RWPE2 (cell line): ENCODE results near the gene LRRK1.

Source experiments
- ATAC-seq: fragments of 200-7000 bp; cut with Tn5 transposase; 3 replicates; pipeline ENCODE4 v1.9.1; 2021; ENCODE audit warnings: low read depth
- DNase-seq: peaks from one replicate; pipeline ENCODE4 v3.0.0-alpha.2; 2020; ENCODE audit warnings: low spot score
- H3K27ac ChIP-seq: fragments of 450-650 bp; 2 replicates; pipeline ENCODE4 v1.5.1; 2017; ENCODE audit warnings: mild to moderate bottlenecking; ENCODE audit not compliant: poor library complexity, severe bottlenecking
- H3K27me3 ChIP-seq: fragments of 250-450 bp; sonication (Bioruptor Pico); 2 replicates; pipeline ENCODE4 v1.5.1; 2021; ENCODE audit warnings: mild to moderate bottlenecking, moderate library complexity; ENCODE audit not compliant: insufficient read depth, poor library complexity, severe bottlenecking
- H3K36me3 ChIP-seq: fragments of 250-450 bp; sonication (Bioruptor Pico); 2 replicates; pipeline ENCODE4 v1.5.1; 2020; ENCODE audit warnings: low read depth, mild to moderate bottlenecking, moderate library complexity
- H3K4me1 ChIP-seq: fragments of 250-450 bp; sonication (Bioruptor Pico); 2 replicates; pipeline ENCODE4 v1.5.1; 2021; ENCODE audit warnings: mild to moderate bottlenecking, moderate library complexity; ENCODE audit not compliant: insufficient read depth, poor library complexity, severe bottlenecking
- H3K4me3 ChIP-seq: fragments of 250-450 bp; sonication (Bioruptor Pico); 2 replicates; pipeline ENCODE4 v1.5.1; 2021; ENCODE audit warnings: mild to moderate bottlenecking, moderate library complexity; ENCODE audit not compliant: severe bottlenecking
- H3K9me3 ChIP-seq: fragments of 250-450 bp; sonication (Bioruptor Pico); 2 replicates; pipeline ENCODE4 v1.5.1; 2021; ENCODE audit warnings: mild to moderate bottlenecking, moderate library complexity; ENCODE audit not compliant: severe bottlenecking
- TF ChIP-seq, protein P1 (sequence below): fragments of 450-650 bp; IDR thresholded peaks from one replicate; pipeline ENCODE4 v1.5.1; 2017; ENCODE audit warnings: mild to moderate bottlenecking, moderate library complexity; ENCODE audit not compliant: poor library complexity, severe bottlenecking

The LRRK1 gene

DNA sequence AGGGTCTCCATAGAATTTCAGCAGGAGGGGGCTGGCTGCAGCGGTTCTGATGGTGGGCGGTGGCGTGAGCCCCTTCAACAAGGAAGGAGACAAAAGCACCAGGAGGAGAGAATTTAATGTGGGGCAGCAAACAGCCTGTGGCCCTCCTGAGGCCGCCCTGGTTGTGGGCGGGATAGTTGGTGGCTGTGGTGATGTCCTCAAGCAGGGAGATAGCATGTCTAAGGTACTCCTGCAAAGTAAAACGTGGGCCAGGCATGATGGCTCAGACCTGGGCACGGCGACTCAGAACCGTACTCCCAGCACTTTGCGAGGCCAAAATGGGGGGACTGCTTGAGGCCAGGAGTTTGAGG lies 94.0 kb downstream of the LRRK1 start:
- no peak overlapping the region for H3K4me3 ChIP-seq
- peak; percentile 55 for DNase-seq
- TF ChIP-seq, protein P1, sequence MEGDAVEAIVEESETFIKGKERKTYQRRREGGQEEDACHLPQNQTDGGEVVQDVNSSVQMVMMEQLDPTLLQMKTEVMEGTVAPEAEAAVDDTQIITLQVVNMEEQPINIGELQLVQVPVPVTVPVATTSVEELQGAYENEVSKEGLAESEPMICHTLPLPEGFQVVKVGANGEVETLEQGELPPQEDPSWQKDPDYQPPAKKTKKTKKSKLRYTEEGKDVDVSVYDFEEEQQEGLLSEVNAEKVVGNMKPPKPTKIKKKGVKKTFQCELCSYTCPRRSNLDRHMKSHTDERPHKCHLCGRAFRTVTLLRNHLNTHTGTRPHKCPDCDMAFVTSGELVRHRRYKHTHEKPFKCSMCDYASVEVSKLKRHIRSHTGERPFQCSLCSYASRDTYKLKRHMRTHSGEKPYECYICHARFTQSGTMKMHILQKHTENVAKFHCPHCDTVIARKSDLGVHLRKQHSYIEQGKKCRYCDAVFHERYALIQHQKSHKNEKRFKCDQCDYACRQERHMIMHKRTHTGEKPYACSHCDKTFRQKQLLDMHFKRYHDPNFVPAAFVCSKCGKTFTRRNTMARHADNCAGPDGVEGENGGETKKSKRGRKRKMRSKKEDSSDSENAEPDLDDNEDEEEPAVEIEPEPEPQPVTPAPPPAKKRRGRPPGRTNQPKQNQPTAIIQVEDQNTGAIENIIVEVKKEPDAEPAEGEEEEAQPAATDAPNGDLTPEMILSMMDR = no peak
- no peaks in the 10 kb centered on the region for H3K27me3 ChIP-seq
- H3K9me3 ChIP-seq = no peaks in the 10 kb centered on the region
- peaks cover 25% of the 10 kb centered on the region for H3K36me3 ChIP-seq
- H3K4me1 ChIP-seq = no peaks in the 10 kb centered on the region
- no peak for ATAC-seq
- H3K27ac ChIP-seq = no peak overlapping the region

DNA sequence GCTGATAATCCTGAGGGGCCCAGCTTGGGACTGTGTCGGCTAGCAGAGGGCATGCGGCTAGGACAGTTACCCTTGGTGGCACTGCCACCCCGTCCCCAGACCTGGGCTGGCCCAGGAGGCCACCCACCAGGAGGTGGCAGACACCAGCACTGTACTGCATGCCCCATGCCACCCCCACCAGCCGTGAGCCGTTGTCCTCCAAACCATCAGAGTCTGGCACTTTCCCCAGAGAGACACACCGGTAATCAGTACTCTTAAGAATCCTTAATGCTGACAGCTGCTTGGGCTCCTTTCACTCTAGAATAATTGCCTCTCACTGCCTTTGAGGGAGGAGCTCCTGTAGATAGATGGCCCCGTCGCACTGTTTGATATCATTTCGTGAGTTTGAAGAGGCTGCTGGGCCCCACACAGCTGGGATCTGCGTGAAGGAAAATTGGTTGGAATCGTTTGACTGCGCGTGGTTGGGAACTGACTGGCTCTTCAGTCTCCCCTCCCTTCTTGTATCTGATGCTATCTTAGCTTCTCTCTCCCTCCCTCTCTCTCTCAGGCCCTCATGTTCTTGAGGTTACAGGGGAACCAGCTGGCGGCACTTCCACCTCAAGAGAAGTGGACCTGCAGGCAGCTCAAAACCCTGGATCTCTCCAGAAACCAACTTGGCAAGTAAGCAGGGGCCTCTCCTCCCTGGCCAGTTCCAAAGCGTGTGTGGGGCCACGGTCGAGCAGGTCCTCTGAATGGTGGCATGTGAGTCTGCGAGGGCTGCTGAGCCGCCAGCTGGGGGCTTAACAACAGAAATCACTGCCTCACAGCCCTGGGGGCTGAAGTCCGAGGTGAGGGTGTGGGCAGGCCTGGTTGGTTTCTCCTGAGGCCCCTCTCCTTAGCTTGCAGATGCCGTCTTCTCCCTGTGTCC lies 94.9 kb downstream of the LRRK1 start:
- DNase-seq (peak; percentile 69), ATAC-seq (no peak)
- Histone ChIP-seq H3K9me3 (no peaks in the 10 kb centered on the region), H3K4me3 (no peak overlapping the region), H3K4me1 (no peaks in the 10 kb centered on the region), H3K27ac (no peak overlapping the region), H3K27me3 (no peaks in the 10 kb centered on the region), H3K36me3 (peaks cover 25% of the 10 kb centered on the region)
- TF ChIP-seq, protein P1 = no peak

GRCh38 chr15:101014921-101015841 lies 96.0 kb downstream of the LRRK1 start:
- H3K9me3 ChIP-seq = no peaks in the 10 kb centered on the region
- ATAC-seq = peak; percentile 76

DNA sequence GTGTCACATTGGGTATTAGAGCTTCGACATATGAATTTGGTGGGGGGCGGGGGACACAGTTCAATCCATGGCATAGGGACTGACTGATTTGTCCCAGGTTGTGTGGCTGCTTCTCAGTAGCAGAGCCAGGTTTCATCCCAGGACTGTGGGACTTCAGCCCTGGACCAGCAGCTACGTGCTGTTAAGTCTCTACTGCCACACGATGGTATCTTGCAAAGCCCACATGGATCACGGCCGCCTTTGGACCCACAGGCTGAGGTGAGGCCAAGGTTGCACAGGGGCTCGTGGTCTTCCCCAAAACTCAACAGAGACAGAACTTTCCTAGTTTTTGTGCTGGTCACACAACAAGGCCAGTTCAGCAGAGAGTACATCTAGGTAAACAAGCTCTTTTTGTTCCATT lies 97.4 kb downstream of the LRRK1 start:
- Histone ChIP-seq H3K4me1 (no peaks in the 10 kb centered on the region), H3K27ac (no peak overlapping the region), H3K36me3 (peaks cover 18% of the 10 kb centered on the region), H3K27me3 (no peaks in the 10 kb centered on the region), H3K9me3 (no peaks in the 10 kb centered on the region), H3K4me3 (no peak overlapping the region)
- no peak for ATAC-seq
- TF ChIP-seq, protein P1 = no peak
- DNase-seq = peak; percentile 46

More at GRCh38 chr15:101014921-101015841, 96.0 kb downstream of the LRRK1 start:
- Histone ChIP-seq H3K36me3 (peaks cover 18% of the 10 kb centered on the region), H3K27ac (no peak overlapping the region), H3K27me3 (no peaks in the 10 kb centered on the region), H3K4me1 (no peaks in the 10 kb centered on the region), H3K4me3 (no peak overlapping the region)
- DNase-seq = peak; percentile 82
- TF ChIP-seq, protein P1 = peak; percentile 99
